HG02588 (cell line): Measurements from ENCODE around the gene HBG2.
"Not testable (repeated sequence)": the region's sequence is repeated elsewhere in the genome, so short reads cannot be mapped to it uniquely, and the experiment has no call there.

Experiments used
- ATAC-seq: cut with Tn5 transposase; IDR thresholded peaks from one replicate; pipeline ENCODE4 v1.9.1; 2021; ENCODE audit warnings: mild to moderate bottlenecking, moderate library complexity; ENCODE audit not compliant: unreplicated experiment

The HBG2 gene

GRCh38 chr11:5250543-5251204 lies 3.9 kb downstream of the HBG2 start:
- no peak for ATAC-seq

DNA sequence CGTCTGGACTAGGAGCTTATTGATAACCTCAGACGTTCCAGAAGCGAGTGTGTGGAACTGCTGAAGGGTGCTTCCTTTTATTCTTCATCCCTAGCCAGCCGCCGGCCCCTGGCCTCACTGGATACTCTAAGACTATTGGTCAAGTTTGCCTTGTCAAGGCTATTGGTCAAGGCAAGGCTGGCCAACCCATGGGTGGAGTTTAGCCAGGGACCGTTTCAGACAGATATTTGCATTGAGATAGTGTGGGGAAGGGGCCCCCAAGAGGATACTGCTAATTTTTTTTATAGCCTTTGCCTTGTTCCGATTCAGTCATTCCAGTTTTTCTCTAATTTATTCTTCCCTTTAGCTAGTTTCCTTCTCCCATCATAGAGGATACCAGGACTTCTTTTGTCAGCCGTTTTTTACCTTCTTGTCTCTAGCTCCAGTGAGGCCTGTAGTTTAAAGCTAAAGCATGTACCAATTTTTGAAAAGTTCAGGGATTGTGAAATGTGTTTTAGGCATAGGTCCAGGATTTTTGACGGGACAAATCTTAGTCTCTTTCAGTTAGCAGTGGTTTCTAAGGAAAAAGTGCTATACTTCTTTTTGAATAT lies 4.7 kb downstream of the HBG2 start, which contains the start of gene HBG1:
Gene HBG1, minus strand, starts transcription at position 51 of the 590 bp plus-strand sequence. CDS start 53 bp downstream, outside the sequence.
- not testable (repeated sequence) for ATAC-seq

- not testable (repeated sequence) for ATAC-seq
Observed at GRCh38 chr11:5248498-5248897, 6.1 kb downstream of the HBG2 start.

DNA sequence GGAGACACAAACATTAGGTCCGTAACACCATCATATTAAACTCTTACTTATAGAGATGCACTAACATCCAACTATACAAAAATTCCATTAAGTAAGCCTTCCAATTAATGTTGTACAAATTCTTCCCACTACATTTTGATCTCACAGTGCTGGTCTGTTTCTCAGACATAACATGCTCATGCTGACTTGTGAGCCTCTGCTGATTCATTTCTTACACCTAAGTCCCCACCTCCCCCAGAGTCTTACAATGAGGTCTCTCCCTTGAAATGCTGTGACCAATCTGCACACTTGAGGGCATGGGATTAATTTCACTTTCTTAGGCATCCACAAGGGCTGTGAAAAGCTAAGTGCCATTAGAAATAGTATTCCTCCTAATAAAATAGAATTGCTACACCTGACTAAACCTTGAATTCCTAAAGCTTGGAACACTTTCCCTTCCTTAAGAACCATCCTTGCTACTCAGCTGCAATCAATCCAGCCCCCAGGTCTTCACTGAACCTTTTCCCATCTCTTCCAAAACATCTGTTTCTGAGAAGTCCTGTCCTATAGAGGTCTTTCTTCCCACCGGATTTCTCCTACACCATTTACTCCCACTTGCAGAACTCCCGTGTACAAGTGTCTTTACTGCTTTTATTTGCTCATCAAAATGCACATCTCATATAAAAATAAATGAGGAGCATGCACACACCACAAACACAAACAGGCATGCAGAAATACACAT lies 6.9 kb downstream of the HBG2 start:
- no peak for ATAC-seq

- no peak for ATAC-seq
Observed at GRCh38 chr11:5246772-5247471, 7.7 kb downstream of the HBG2 start.

- ATAC-seq, result no peak
Observed at GRCh38 chr11:5245155-5245554, 9.4 kb downstream of the HBG2 start.

DNA sequence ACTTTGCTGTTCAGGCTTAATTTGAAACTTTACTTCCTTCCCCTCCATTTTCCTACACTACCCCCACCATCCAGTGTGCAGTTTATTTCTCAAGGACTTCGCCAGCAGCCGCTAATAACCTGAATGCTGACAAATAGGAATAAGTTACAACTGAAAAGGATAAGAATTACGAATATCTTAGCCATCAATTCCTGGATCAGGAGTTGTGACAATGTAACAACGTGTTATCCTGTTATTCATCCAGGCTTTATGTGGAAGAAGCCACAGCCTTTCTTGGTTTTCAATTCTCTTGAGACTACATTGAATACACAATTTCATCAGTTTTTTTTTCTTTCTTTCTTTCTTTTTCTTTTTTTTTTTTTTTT lies 10.8 kb downstream of the HBG2 start:
- ATAC-seq, result no peak

- peak; percentile 78 for ATAC-seq
Observed at GRCh38 chr11:5242933-5243815, 11.4 kb downstream of the HBG2 start.

GRCh38 chr11:5242208-5242607 lies 12.4 kb downstream of the HBG2 start:
- no peak for ATAC-seq

GRCh38 chr11:5241458-5241857 lies 13.1 kb downstream of the HBG2 start:
- no peak for ATAC-seq

DNA sequence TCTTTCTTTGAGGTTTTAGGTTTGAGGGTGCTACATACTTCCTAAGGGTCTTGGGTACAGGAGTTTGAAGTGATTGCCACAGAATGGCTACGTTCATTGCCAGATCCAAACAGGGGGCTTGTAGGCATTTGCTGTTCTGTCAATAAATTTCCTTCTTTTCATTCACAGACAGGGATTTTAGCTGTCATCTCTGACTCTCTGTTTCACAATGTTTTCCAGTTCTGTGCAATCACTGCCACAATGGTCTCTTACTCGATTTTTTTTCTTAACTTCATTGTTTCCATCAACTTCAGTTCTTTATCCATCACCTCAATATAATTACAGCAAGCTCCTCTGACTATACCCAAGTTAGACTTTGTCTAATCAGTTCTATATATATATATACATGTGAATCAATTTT lies 14.1 kb downstream of the HBG2 start:
- ATAC-seq, result no peak

- ATAC-seq, result no peak
Observed at GRCh38 chr11:5240056-5240455, 14.5 kb downstream of the HBG2 start.

- ATAC-seq, result no peak
Observed at GRCh38 chr11:5239046-5239445, 15.5 kb downstream of the HBG2 start.

- no peak for ATAC-seq
Observed at GRCh38 chr11:5238486-5238885, 16.1 kb downstream of the HBG2 start.

DNA sequence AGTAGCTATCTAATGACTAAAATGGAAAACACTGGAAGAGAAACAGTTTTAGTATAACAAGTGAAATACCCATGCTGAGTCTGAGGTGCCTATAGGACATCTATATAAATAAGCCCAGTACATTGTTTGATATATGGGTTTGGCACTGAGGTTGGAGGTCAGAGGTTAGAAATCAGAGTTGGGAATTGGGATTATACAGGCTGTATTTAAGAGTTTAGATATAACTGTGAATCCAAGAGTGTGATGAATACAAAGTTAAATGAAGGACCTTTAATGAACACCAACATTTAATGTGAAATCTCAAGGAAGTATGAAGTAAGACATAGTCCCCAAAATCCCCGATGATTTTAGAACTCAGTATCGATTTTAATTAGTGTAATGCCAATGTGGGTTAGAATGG lies 17.2 kb downstream of the HBG2 start:
- ATAC-seq, result no peak

- no peak for ATAC-seq
Observed at GRCh38 chr11:5235364-5236095, 19.1 kb downstream of the HBG2 start.

DNA sequence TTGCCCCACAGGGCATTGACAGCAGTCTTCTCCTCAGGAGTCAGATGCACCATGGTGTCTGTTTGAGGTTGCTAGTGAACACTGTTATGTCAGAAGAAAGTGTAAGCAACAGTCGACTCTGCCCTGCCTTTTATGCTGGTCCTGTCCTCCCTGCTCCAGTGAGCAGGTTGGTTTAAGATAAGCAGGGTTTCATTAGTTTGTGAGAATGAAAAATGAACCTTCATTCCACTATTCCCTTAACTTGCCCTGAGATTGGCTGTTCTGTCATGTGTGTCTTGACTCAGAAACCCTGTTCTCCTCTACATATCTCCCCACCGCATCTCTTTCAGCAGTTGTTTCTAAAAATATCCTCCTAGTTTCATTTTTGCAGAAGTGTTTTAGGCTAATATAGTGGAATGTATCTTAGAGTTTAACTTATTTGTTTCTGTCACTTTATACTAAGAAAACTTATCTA lies 20.2 kb downstream of the HBG2 start, which contains the start of gene HBD:
Gene HBD, minus strand, starts transcription at position 103 of the 454 bp plus-strand sequence. Its CDS starts 50 bp downstream, at position 53.
- ATAC-seq, result peak; percentile 60

- ATAC-seq, result no peak
Observed at GRCh38 chr11:5233307-5233706, 21.3 kb downstream of the HBG2 start.

GRCh38 chr11:5232821-5233220 lies 21.8 kb downstream of the HBG2 start:
- no peak for ATAC-seq

DNA sequence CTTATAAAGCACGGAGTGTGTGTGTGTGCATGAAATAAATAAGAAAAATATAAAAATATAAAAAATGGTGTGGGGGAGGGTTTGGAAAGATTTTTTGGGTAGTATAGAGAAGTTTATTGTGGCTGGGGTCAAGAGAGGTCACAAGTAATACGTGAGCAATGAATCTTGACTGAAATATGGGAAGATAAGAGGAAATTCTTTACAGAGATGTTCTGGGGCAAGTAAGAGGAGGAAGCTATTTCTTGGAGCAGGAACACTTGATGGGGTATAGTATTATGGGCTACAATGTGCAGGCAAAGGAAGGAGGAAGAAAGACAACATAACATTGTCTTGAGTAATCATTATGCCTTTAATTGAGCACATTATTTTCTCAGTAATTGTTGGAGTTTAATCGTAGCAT lies 22.4 kb downstream of the HBG2 start:
- ATAC-seq, result no peak
